GM19035 (cell line): ENCODE data around the gene KRTAP16-1.

Experiments used
- ATAC-seq: cut with Tn5 transposase; IDR thresholded peaks from one replicate; pipeline ENCODE4 v1.9.1; 2021; ENCODE audit not compliant: unreplicated experiment

KRTAP16-1 gene

GRCh38 chr17:41331606-41332005, 22.5 kb upstream of the KRTAP16-1 start:
- no peak for ATAC-seq

DNA sequence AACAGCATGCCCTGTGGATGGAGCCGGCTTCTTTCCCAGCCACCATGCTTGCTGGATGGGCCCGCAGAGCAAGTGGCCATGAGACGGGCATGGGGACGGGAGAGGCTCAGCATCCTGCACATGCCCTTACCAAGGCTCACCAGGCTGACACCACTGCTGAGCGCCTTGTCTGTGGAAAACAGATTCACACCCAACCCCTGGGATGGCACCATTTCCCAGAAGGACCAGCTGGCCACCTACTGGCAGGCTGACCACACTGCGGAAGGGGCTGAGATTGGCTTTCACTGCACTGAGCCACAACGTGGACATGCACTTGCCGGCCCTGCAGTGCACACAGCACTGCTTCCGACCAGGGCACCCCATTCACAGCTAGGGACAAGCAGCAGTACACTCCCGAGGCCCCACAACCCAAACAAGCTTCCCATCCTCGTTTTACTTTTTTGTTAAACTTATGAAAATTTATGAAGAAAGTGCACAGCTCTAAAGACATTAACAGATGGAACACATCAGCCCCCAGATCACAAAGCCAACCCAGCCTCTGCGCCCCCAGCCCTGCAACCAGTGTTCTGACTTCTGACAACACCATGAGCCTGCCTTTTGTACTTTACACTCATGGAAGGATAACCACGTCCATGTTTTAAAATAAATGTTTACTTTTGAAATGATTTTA, 20.3 kb upstream of the KRTAP16-1 start:
- ATAC-seq, result no peak

GRCh38 chr17:41328207-41328606, 19.1 kb upstream of the KRTAP16-1 start:
- ATAC-seq, result no peak

DNA sequence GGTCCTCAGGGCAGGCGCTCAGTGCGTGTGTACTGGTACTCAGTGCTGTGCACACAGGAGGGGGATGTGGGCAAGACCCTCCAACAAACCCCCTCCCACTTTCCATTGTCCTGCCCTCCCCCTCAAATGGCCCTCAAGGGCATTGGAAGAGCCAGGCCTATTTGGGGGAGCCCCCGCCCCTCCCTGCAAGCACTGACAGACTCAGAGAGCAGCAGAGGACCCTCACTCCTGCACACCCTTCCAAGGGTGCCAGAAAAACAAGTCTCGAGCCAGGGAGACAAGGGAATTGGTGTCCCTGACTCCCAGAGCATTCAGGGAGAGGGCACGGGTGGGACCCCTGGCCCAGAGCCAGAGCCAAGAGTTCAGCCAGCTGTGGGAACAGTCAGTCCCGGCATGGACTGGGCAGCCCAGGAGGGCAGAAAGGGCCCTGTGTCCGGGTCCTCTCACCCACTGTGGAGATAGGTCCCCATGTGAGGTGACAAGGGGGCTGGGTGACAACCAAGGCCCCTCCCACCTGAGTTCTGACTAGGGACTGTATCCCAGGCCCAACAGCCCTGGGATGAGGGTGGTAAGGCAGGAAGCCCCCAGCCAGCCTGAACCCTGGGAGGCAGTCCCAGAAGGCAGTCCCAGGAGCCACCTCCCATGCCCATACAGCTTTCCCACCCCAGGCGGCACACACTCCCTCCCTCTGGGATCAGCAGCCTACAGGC, 18.5 kb upstream of the KRTAP16-1 start:
- no peak for ATAC-seq

GRCh38 chr17:41326173-41327145, 17.4 kb upstream of the KRTAP16-1 start:
- ATAC-seq, result no peak

DNA sequence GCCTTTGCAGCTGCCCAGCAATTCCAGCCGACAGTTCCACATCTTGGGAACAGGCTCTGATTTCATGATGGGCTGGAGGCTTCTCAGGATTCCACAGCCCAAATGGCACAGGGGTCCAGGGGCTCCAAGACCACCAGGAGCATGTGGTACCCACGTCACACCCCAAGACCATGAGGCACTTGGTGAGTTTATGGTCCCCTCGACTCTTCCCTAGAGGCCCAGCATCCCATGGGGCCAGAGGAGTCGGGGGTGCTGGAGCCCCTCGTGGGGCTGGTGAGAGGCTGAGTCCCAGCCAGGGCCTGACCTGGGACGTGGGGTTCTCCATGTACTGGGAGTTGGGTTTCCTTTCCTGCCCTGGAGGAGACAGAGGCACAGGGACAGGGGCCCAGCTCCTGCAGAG, 16.5 kb upstream of the KRTAP16-1 start:
- ATAC-seq, result no peak

DNA sequence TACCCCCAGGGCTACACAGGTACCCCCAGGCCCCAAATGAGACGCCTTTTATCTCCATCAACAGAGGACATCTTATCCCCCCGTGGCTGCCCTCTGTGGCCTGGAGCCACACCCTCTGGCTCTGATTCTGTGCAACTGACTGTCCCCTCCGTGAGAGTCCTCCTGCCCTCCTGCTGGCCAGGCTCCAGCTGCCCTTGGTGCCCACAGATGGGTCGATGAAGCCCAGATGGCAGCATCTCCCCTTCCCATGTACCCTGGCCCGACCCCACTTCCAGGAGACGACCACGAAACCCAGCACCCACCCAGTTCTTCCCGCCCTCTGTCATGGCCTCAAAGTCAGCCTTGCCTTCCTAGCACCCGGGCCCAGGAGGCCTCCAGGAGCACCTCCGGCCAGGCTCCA, 16.0 kb upstream of the KRTAP16-1 start:
- no peak for ATAC-seq

DNA sequence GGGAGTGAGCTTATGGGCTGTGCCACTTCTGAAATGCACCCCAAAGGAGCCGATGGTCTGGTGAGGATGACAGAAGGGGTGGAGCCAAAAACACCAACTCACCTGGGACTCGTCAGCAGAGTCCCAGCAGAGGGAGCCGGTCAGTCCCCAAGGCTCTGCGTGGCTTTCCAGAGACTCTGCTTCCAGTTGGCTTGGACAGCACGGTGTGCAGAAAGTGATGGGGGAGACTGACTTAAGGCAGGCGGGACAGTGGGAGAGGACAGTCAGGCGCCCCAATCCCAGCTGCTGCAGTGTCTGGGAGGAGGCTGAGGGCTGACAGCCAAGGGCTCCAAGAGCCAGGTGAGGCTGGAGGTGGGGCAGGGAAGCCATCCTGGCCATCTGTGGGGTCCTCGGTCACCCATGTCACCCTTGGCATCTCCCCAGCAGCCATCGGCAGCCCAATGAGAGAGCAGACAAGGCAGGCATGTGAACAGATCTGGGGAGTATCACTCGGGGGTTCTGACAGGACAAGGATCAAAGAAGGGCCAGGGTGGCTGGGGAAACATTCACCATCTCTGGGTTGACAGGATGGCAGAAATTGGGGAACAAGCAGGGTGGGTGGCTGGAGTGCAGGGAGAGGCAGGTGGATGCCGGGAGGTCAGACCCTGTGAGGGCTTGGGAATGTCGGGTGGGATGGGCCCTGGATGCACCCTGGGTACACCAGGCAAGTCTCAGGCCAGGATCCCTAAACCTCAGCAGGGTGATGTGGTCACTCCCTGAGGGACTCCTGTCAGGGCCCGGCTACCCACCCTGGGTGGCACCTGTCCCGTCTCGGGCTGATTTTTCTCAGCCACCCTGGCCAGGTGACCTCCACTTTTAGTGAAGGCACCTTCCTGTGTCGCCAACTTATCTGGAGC, 15.3 kb upstream of the KRTAP16-1 start:
- ATAC-seq, result no peak

GRCh38 chr17:41322903-41323895, 14.1 kb upstream of the KRTAP16-1 start:
- no peak for ATAC-seq

DNA sequence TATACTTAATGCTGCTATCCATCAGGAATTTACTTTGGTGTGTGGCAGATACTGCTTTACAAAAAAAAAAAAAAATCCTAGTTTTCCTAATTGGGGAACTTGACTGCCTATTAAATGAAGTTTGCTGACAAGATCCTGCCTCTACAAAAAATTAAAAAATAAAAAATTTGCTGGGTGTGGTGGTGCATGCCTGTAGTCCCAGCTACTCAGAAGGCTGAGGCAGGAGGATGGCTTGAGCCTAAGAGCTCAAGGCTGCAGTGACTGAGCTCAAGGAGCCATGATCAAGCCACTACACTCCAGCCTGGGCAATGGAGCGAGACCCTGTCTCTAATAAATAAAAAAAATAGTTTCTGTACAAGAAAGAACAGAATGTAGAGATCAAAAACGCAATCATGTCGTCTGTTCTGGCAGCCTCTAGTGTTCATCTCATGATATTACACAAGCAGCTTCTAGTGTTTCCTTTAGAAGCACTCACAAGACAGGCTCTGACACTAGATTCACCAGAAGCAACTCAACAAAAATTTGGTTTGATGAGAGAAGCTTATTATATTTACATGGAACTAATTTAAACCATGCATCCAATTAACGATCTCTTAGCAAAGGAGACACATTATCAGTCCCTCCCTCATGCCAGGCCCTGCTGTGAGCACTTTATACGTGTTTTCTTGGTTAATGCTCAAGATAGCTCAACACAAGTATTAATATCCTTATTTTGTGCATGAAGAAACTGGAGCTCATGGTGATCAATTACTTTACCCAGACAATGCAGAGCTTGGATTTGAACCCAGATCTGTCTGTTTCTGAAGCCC, 13.2 kb upstream of the KRTAP16-1 start:
- no peak for ATAC-seq

DNA sequence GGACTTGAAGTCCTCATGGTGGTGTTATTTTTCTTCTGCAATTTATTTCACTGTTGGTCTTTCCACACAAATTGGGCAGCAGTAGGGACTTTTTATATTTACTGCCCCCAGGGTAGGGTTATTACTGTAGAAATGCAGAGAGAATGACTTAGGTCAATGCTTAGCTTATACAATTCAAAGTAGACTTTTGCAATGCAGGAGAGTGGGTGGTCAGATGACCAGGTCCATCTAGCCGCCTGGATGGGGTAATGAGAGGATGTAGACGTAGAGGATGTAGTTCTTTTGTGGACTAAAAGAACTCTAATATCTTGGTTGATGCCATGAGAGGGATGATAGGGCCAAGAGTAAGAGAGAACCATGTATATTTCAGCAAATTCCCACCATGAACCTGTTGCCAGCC, 9.1 kb upstream of the KRTAP16-1 start:
- ATAC-seq, result no peak

DNA sequence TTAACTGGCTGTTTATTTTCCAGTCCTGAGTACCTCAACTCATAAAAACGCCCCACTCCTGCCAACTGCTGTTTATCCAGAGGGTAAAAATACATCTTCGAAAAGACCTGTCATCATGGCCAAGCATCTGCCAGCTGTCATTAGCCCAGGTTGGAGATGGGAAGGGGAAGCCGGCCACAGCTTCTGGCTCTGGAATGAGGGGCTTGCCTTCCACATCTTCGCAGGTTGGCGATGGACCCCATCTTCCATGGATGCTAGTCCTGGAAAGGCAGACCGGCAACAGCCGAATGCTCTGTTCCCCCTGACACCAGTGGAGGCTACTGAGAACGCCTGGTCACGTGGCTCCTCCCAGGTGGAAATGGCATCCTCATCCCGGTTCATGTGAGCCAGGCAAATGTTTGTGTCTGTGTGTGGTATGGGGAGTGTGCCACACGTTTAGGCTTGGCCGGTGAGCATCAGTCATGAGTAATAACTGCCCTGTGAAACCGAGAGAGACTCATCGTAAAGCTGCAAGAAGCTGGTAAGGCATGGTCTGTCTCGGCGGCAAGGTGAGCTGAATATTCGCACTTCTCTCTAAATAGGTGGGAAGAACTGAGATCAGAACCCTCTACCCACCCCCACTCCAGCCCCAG, 6.8 kb upstream of the KRTAP16-1 start:
- no peak for ATAC-seq

DNA sequence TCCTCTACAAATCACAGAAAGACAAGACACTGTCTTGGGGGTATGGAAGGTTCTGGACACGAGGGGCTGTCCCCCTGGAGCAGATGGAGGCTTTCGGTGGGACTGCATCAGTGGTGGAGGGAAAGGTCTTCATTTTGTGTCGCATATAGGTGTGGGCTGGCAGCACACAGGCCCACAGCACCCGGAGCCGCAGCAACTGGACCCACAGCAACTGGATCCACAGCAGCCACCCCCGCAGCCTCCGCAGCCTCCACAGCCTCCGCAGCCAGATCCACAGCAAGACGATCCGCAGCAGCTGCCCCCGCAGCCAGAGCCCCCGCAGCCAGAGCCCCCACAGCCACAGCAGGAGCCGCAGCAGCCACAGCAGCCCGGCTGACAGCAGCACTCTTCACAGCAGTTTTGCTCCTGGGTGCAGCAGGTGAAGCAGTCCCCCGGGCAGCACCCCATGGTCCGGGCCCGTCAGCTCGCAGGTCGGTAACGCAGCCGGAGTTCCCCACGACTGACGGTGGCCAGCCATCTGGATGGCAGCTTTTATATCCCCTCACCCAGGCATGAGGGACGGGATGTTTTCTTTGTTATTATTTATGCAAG, 6.2 kb upstream of the KRTAP16-1 start, which contains the start of gene KRTAP17-1:
Gene KRTAP17-1, minus strand, starts transcription at position 507 of the 591 bp plus-strand sequence. Its CDS starts 60 bp downstream, at position 447.
- ATAC-seq, result no peak

- ATAC-seq, result no peak
Observed at GRCh38 chr17:41311111-41311510, 2.0 kb upstream of the KRTAP16-1 start.

GRCh38 chr17:41308251-41308917, 725 bp downstream of the KRTAP16-1 start:
- ATAC-seq, result no peak

DNA sequence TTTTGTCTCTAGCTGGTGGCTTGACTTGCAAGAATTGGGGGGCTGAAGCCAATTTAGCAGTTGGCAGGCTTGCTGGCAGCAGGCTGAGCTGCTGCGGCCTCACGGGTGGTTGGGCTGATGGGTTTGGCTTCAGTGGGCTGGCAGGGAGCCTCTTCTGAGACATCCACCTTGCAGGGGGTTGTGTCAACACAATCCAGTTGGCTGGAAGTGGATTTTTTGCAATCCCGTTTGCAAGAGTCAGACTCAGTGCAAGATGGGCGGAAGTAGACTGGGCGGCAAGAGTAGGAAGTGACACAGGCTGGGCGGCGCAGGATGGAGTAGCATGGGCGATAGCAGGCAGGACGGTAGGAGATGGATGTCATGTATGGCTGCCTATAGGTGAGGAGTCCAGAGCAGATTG, 1.5 kb downstream of the KRTAP16-1 start:
- no peak for ATAC-seq

GRCh38 chr17:41304091-41304490, 5.0 kb downstream of the KRTAP16-1 start:
- no peak for ATAC-seq
